OCI-LY1 (cell line): ENCODE results near the gene FOXD3.

Experiments used
- CTCF ChIP-seq: fragments of 200-600 bp; sonication (generic), shearing (Covaris generic); IDR thresholded peaks from 2 replicates; pipeline ENCODE4 v1.5.1; 2017; ENCODE audit warnings: mild to moderate bottlenecking, antibody characterized with exemption, low read length, moderate library complexity, mixed read lengths
- EZH2 ChIP-seq: fragments of 200-600 bp; sonication (generic), shearing (Covaris generic); IDR thresholded peaks from 2 replicates; pipeline ENCODE4 v1.8.0; 2017; ENCODE audit warnings: borderline replicate concordance, mixed run types, mild to moderate bottlenecking, antibody characterized with exemption, low read length, moderate library complexity, mixed read lengths

DNA sequence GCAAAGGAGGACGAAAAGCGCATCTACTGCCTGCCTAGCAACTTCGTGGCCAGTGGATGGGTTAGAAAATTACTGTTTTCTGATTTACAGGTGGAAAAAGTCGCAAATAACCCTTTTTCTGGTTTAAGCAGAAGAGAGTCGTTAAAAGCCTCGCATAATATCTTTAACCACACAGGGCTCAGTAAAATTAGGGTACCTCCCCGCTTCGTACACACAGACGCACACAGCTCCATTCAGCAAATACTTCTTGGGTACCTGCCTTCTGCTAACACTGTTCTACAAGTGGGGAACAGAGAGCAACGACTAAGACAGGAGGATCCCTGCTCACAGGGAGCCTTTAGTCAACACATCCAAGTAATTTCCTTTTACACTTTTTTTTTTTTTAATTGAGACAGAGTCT, 45.8 kb downstream of the FOXD3 start:
- no peak for TF ChIP-seq CTCF
- TF ChIP-seq EZH2 = no peak
